ENCODE measurements around the gene ZFP91.

GRCh38 chr11:58594826-58595225 is 16.0 kb downstream of the ZFP91 start:
- TF ChIP-seq CTCF (IDR thresholded peaks at IDR 0.05; ENCODE audit: poor library complexity, severe bottlenecking) (no peak), EZH2 (IDR thresholded peaks at IDR 0.05; ENCODE audit: borderline replicate concordance, insufficient read depth, low read length, poor library complexity, severe bottlenecking) (no peak), TAF1 (IDR thresholded peaks at IDR 0.05; ENCODE audit: low read depth) (no peak)

Data from neural cell (in vitro differentiated cells).